GM23338 (cell line): Measurements from ENCODE around the gene SF3B2. TPM values are rescaled to one million over a fixed set of nuclear protein-coding genes. Genes with fewer than 3 reads are reported as not detected.
"Not testable (repeated sequence)": the region's sequence is repeated elsewhere in the genome, so short reads cannot be mapped to it uniquely, and the experiment has no call there.

ENCODE experiments used
- ATAC-seq: fragments of 200-7000 bp; cut with Tn5 transposase; 3 replicates; pipeline ENCODE4 v1.9.1; 2020
- DNase-seq: peaks from one replicate; pipeline ENCODE4 v3.0.0-alpha.2; 2015; ENCODE audit warnings: low spot score
- H2AFZ ChIP-seq: fragments of 200-600 bp; sonication (generic); 2 replicates; pipeline ENCODE4 v1.8.0; 2016; ENCODE audit warnings: antibody characterized with exemption, mild to moderate bottlenecking, moderate library complexity
- H3F3A ChIP-seq: fragments of 200-600 bp; sonication (generic); replicated peaks from 2 replicates; pipeline ENCODE4 v1.8.0; 2017; ENCODE audit warnings: antibody characterized with exemption, mixed run types, low read depth
- H3K27ac ChIP-seq: fragments of 200-600 bp; sonication (generic); 2 replicates; pipeline ENCODE4 v1.6.1; 2016; ENCODE audit warnings: low read depth
- H3K27me3 ChIP-seq: fragments of 200-600 bp; sonication (generic); 2 replicates; pipeline ENCODE4 v1.8.0; 2016; ENCODE audit warnings: mild to moderate bottlenecking, mixed run types, moderate library complexity; ENCODE audit not compliant: insufficient read depth
- H3K36me3 ChIP-seq: fragments of 200-600 bp; sonication (generic); 2 replicates; pipeline ENCODE4 v1.8.0; 2016; ENCODE audit warnings: mild to moderate bottlenecking; ENCODE audit not compliant: insufficient read depth
- H3K4me1 ChIP-seq: fragments of 200-600 bp; sonication (generic); 2 replicates; pipeline ENCODE4 v1.8.0; 2016; ENCODE audit warnings: mild to moderate bottlenecking, moderate library complexity; ENCODE audit not compliant: insufficient read depth
- H3K4me2 ChIP-seq: fragments of 200-600 bp; sonication (generic); 2 replicates; pipeline ENCODE4 v1.7.1; 2017; ENCODE audit warnings: mixed run types
- H3K4me3 ChIP-seq: fragments of 200-600 bp; sonication (generic); 2 replicates; pipeline ENCODE4 v1.6.1; 2016; ENCODE audit warnings: mixed run types
- H3K79me2 ChIP-seq: fragments of 200-600 bp; sonication (generic); replicated peaks from 2 replicates; pipeline ENCODE4 v1.8.0; 2017; ENCODE audit warnings: mild to moderate bottlenecking; ENCODE audit not compliant: insufficient read depth
- H3K9me2 ChIP-seq: fragments of 200-600 bp; sonication (generic); 2 replicates; pipeline ENCODE4 v1.8.0; 2017; ENCODE audit not compliant: insufficient read depth
- H4K20me1 ChIP-seq: fragments of 200-600 bp; sonication (generic); replicated peaks from 2 replicates; pipeline ENCODE4 v1.8.0; 2017; ENCODE audit warnings: mild to moderate bottlenecking; ENCODE audit not compliant: insufficient read depth
- H3K27ac Mint-ChIP-seq: 2 replicates; pipeline ENCODE4 v1.8.0; 2020; ENCODE audit warnings: inconsistent platforms, mild to moderate bottlenecking, moderate library complexity, mixed read lengths
- H3K27me3 Mint-ChIP-seq: 3 replicates; pipeline ENCODE4 v1.8.0; 2022; ENCODE audit warnings: low read depth, mild to moderate bottlenecking, moderate library complexity, mixed read lengths, inconsistent platforms; ENCODE audit not compliant: insufficient read depth, poor library complexity
- H3K36me3 Mint-ChIP-seq: 3 replicates; pipeline ENCODE4 v1.8.0; 2021; ENCODE audit warnings: low read depth, mild to moderate bottlenecking, inconsistent platforms, moderate library complexity, mixed read lengths
- H3K4me1 Mint-ChIP-seq: 3 replicates; pipeline ENCODE4 v1.8.0; 2020; ENCODE audit warnings: mild to moderate bottlenecking, inconsistent platforms, mixed read lengths
- H3K4me3 Mint-ChIP-seq: 3 replicates; pipeline ENCODE4 v1.8.0; 2021; ENCODE audit warnings: moderate library complexity, mild to moderate bottlenecking, inconsistent platforms, mixed read lengths
- H3K9me3 Mint-ChIP-seq: 3 replicates; pipeline ENCODE4 v1.8.0; 2020; ENCODE audit warnings: moderate library complexity, mild to moderate bottlenecking, inconsistent platforms, mixed read lengths
- NANOG ChIP-seq: IDR thresholded peaks from 2 replicates; pipeline ENCODE4 v1.6.1; 2016; ENCODE audit warnings: antibody characterized with exemption, borderline replicate concordance
- STAT1 ChIP-seq: IDR thresholded peaks from one replicate; pipeline ENCODE4 v1.6.1; 2016; ENCODE audit warnings: antibody characterized with exemption; ENCODE audit not compliant: unreplicated experiment
- polyA plus RNA-seq: library from polyadenylated mRNA; unstranded; fragments of >200 nt; fragmentation: Nextera tagmentation; extraction: Ambion mirVana; gene quantifications from 2 replicates; pipeline ENCODE4 v1.2.1, GENCODE V29; 2016
- total RNA-seq: library from RNA; depleted of rRNA; stranded (reverse); fragments of >200 nt; shearing (Covaris generic); gene quantifications from 2 replicates; pipeline ENCODE4 v1.2.3, GENCODE V29; 2014
- TF ChIP-seq, protein P1 (sequence below): IDR thresholded peaks from 2 replicates; pipeline ENCODE4 v1.6.1; 2016; ENCODE audit warnings: antibody characterized with exemption

SF3B2 gene
- total and polyA plus RNA-seq, 2 experiments from 2014 or later = 173 to 180 TPM

GRCh38 chr11:66090288-66090687, 38.1 kb downstream of the SF3B2 start:
- Histone ChIP-seq H3K79me2 (peaks cover 22% of the 10 kb centered on the region), H3K36me3 (no peaks in the 10 kb centered on the region), H4K20me1 (0 out of 2 replicates have a peak, but pooled peaks cover 6% of the 10 kb centered on the region), H3K4me1 (no peaks in the 10 kb centered on the region), H3K27me3 (no peaks in the 10 kb centered on the region), H3K4me3 (no peak overlapping the region), H3K27ac (no peak overlapping the region), H3F3A (no peaks in the 10 kb centered on the region), H3K9me2 (no peaks in the 10 kb centered on the region), H2AFZ (no peak overlapping the region), H3K4me2 (no peak overlapping the region)
- H3K4me3 Mint-ChIP-seq = no peak overlapping the region
- ATAC-seq (no peak), DNase-seq (no peak)
- no peak overlapping the region for H3K27ac Mint-ChIP-seq
- TF ChIP-seq STAT1 (no peak), NANOG (no peak)
- TF ChIP-seq, protein P1, sequence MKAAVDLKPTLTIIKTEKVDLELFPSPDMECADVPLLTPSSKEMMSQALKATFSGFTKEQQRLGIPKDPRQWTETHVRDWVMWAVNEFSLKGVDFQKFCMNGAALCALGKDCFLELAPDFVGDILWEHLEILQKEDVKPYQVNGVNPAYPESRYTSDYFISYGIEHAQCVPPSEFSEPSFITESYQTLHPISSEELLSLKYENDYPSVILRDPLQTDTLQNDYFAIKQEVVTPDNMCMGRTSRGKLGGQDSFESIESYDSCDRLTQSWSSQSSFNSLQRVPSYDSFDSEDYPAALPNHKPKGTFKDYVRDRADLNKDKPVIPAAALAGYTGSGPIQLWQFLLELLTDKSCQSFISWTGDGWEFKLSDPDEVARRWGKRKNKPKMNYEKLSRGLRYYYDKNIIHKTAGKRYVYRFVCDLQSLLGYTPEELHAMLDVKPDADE = no peak
- H3K9me3 Mint-ChIP-seq = peaks cover 3% of the 10 kb centered on the region; the same call in 1 of the 3 replicates
- no peaks in the 10 kb centered on the region for H3K27me3 Mint-ChIP-seq
- H3K4me1 Mint-ChIP-seq = no peaks in the 10 kb centered on the region
- no peaks in the 10 kb centered on the region for H3K36me3 Mint-ChIP-seq

DNA sequence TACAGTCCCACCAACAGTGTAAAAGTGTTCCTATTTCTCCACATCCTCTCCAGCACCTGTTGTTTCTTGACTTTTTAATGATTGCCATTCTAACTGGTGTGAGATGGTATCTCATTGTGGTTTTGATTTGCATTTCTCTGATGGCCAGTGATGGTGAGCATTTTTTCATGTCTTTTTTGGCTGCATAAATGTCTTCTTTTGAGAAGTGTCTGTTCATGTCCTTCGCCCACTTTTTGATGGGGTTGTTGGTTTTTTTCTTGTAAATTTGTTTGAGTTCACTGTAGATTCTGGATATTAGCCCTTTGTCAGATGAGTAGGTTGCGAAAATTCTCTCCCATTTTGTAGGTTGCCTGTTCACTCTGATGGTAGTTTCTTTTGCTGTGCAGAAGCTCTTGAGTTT, 40.0 kb downstream of the SF3B2 start:
- not testable (repeated sequence) for H3K9me3 Mint-ChIP-seq, ATAC-seq, H3K27ac ChIP-seq, H2AFZ ChIP-seq, H3F3A ChIP-seq, H3K4me2 ChIP-seq, H3K27me3 ChIP-seq, H3K4me1 Mint-ChIP-seq, H3K4me3 Mint-ChIP-seq, H3K27ac Mint-ChIP-seq, H3K9me2 ChIP-seq, H3K36me3 Mint-ChIP-seq, H3K36me3 ChIP-seq, H3K4me3 ChIP-seq, H4K20me1 ChIP-seq, H3K27me3 Mint-ChIP-seq, H3K4me1 ChIP-seq, DNase-seq
- peaks cover 18% of the 10 kb centered on the region for H3K79me2 ChIP-seq

GRCh38 chr11:66099746-66100145, 47.6 kb downstream of the SF3B2 start:
- not testable (repeated sequence) for H4K20me1 ChIP-seq, H3K4me1 ChIP-seq, H3K79me2 ChIP-seq, H3K9me2 ChIP-seq, H3K9me3 Mint-ChIP-seq, H3K27ac Mint-ChIP-seq, ATAC-seq, H3K4me3 ChIP-seq, H3K4me2 ChIP-seq, H2AFZ ChIP-seq, DNase-seq, H3K4me1 Mint-ChIP-seq, H3K36me3 ChIP-seq, H3K36me3 Mint-ChIP-seq, H3K27me3 ChIP-seq, H3K27me3 Mint-ChIP-seq, H3K27ac ChIP-seq, H3K4me3 Mint-ChIP-seq, H3F3A ChIP-seq
